Stimulated activated naive CD8-positive, alpha-beta T cell treated with anti-CD3 and anti-CD28 coated beads, Interleukin-15, Interleukin-2, amounts not matched to agents 100 U/mL and 50 U/mL, for 24 hours (primary cell): ENCODE results near the gene PTX4.

Source experiments
- ATAC-seq: fragments of 150-1000 bp; cut with Tn5 transposase; one replicate; pipeline ENCODE4 v1.10.0; 2021
- DNase-seq: peaks from one replicate; pipeline ENCODE4 v3.0.0; 2021

PTX4 gene

GRCh38 chr16:1524366-1524765 is 35.6 kb upstream of the PTX4 start:
- DNase-seq (no peak), ATAC-seq (no peak)

- DNase-seq: no peak
- ATAC-seq: no peak
These were observed 35.0 kb upstream of the PTX4 start for GRCh38 chr16:1523581-1524245.

GRCh38 chr16:1520461-1520860 is 31.7 kb upstream of the PTX4 start:
- no peak for ATAC-seq
- DNase-seq: no peak

GRCh38 chr16:1519831-1520230 is 31.1 kb upstream of the PTX4 start:
- ATAC-seq: no peak
- no peak for DNase-seq

GRCh38 chr16:1518626-1519135 is 29.9 kb upstream of the PTX4 start:
- no peak for DNase-seq
- no peak for ATAC-seq

- ATAC-seq (no peak), DNase-seq (no peak)
These were observed 25.8 kb upstream of the PTX4 start for GRCh38 chr16:1514507-1514906.

GRCh38 chr16:1512774-1513173 is 24.0 kb upstream of the PTX4 start:
- no peak for ATAC-seq
- DNase-seq: no peak

GRCh38 chr16:1511662-1512569 is 23.2 kb upstream of the PTX4 start:
- DNase-seq (no peak), ATAC-seq (no peak)

GRCh38 chr16:1510941-1511351 is 22.2 kb upstream of the PTX4 start:
- DNase-seq (no peak), ATAC-seq (no peak)

GRCh38 chr16:1510272-1510671 is 21.5 kb upstream of the PTX4 start:
- DNase-seq (no peak), ATAC-seq (no peak)

- ATAC-seq (no peak), DNase-seq (no peak)
These were observed 20.8 kb upstream of the PTX4 start for GRCh38 chr16:1509307-1510221.

GRCh38 chr16:1508494-1509187 is 19.9 kb upstream of the PTX4 start:
- DNase-seq: no peak
- ATAC-seq: no peak

GRCh38 chr16:1506494-1507213 is 17.9 kb upstream of the PTX4 start:
- no peak for ATAC-seq
- DNase-seq: no peak

GRCh38 chr16:1505912-1506311 is 17.2 kb upstream of the PTX4 start:
- DNase-seq (no peak), ATAC-seq (no peak)

- ATAC-seq: no peak
- no peak for DNase-seq
These were observed 16.5 kb upstream of the PTX4 start for GRCh38 chr16:1505073-1505844.

GRCh38 chr16:1503110-1503955 is 14.6 kb upstream of the PTX4 start:
- DNase-seq (no peak), ATAC-seq (no peak)

GRCh38 chr16:1502092-1503004 is 13.6 kb upstream of the PTX4 start:
- ATAC-seq (no peak), DNase-seq (no peak)

GRCh38 chr16:1501630-1502029 is 12.9 kb upstream of the PTX4 start:
- DNase-seq: no peak

More at GRCh38 chr16:1501630-1502029, 12.9 kb upstream of the PTX4 start:
- ATAC-seq: no peak
